Mesenchymal stem cell (in vitro differentiated cells and primary cell): ENCODE measurements around the gene AOPEP.
A peak's percentile ranks its signal among the peaks of the same experiment; 100 is the strongest.
"Not testable (repeated sequence)": the region's sequence is repeated elsewhere in the genome, so short reads cannot be mapped to it uniquely, and the experiment has no call there.

ENCODE experiments used
- DNase-seq: peaks from one replicate; pipeline ENCODE4 v3.0.0-alpha.2; 2013
- H2AFZ ChIP-seq: one replicate; pipeline ENCODE4 v1.6.1; 2013; ENCODE audit warnings: low read depth, mild to moderate bottlenecking, control low read depth, inconsistent platforms, low read length, moderate library complexity
- H2AK5ac ChIP-seq: 2 replicates; pipeline ENCODE4 v1.6.1; 2013; ENCODE audit warnings: low read length, moderate library complexity, mild to moderate bottlenecking, inconsistent platforms; ENCODE audit not compliant: severe bottlenecking
- H2BK120ac ChIP-seq: one replicate; pipeline ENCODE4 v1.6.1; 2013; ENCODE audit warnings: low read depth, mild to moderate bottlenecking, inconsistent platforms, low read length, moderate library complexity
- H2BK12ac ChIP-seq, 2 experiments: one replicate each; pipeline ENCODE4 v1.6.1; 2013; ENCODE audit warnings: inconsistent platforms in 2 of 2, low read length in 2 of 2, mild to moderate bottlenecking in 2 of 2, moderate library complexity in 2 of 2, control low read depth in 1 of 2
- H2BK15ac ChIP-seq: one replicate; pipeline ENCODE4 v1.6.1; 2013; ENCODE audit warnings: mild to moderate bottlenecking, low read depth, inconsistent platforms; ENCODE audit not compliant: poor library complexity, severe bottlenecking
- H2BK5ac ChIP-seq: 2 replicates; pipeline ENCODE4 v1.6.1; 2013; ENCODE audit warnings: low read depth, mild to moderate bottlenecking, low read length, control low read depth, inconsistent platforms; ENCODE audit not compliant: poor library complexity, severe bottlenecking
- H3K14ac ChIP-seq, 2 experiments: one replicate each; pipeline ENCODE4 v1.6.1; 2013; ENCODE audit warnings: inconsistent platforms in 2 of 2, low read length in 2 of 2, control low read depth in 1 of 2, mild to moderate bottlenecking in 1 of 2, moderate library complexity in 1 of 2
- H3K18ac ChIP-seq, 2 experiments: one replicate each; pipeline ENCODE4 v1.6.1; 2013; ENCODE audit warnings: inconsistent platforms in 2 of 2, low read length in 2 of 2, control low read depth in 1 of 2, low read depth in 1 of 2, mild to moderate bottlenecking in 1 of 2
- H3K23ac ChIP-seq, 2 experiments: one replicate each; pipeline ENCODE4 v1.6.1; 2013; ENCODE audit warnings: inconsistent platforms in 2 of 2, low read length in 2 of 2, mild to moderate bottlenecking in 2 of 2, moderate library complexity in 2 of 2, control low read depth in 1 of 2
- H3K27ac ChIP-seq: 2 replicates; pipeline ENCODE4 v1.5.1; 2013; ENCODE audit warnings: mild to moderate bottlenecking, moderate library complexity, low read length, control low read depth, inconsistent platforms; ENCODE audit not compliant: poor library complexity, severe bottlenecking
- H3K27me3 ChIP-seq, 2 experiments: 2 replicates each; pipeline versions ENCODE4 v1.6.1 to v1.7.0; 2013; ENCODE audit warnings: low read length in 2 of 2, mild to moderate bottlenecking in 2 of 2, moderate library complexity in 2 of 2, control low read depth in 1 of 2, inconsistent platforms in 1 of 2; ENCODE audit not compliant: control insufficient read depth in 1 of 2, insufficient read depth in 1 of 2
- H3K36me3 ChIP-seq, 2 experiments: 2 replicates each; pipeline versions ENCODE4 v1.6.1 to v1.7.0; 2013; ENCODE audit warnings: low read length in 2 of 2, control low read depth in 1 of 2, inconsistent platforms in 1 of 2, low read depth in 1 of 2, mild to moderate bottlenecking in 1 of 2; ENCODE audit not compliant: insufficient read depth in 2 of 2, control insufficient read depth in 1 of 2
- H3K4ac ChIP-seq, 2 experiments: one replicate each; pipeline ENCODE4 v1.6.1; 2013; ENCODE audit warnings: inconsistent platforms in 2 of 2, low read length in 2 of 2, mild to moderate bottlenecking in 2 of 2, moderate library complexity in 2 of 2, control low read depth in 1 of 2, low read depth in 1 of 2
- H3K4me1 ChIP-seq: 2 replicates; pipeline ENCODE4 v1.6.1; 2013; ENCODE audit warnings: low read depth, low read length, control low read depth; ENCODE audit not compliant: control insufficient read depth, insufficient read depth
- H3K4me2 ChIP-seq: 2 replicates; pipeline ENCODE4 v1.6.1; 2013; ENCODE audit warnings: low read length, mild to moderate bottlenecking, inconsistent platforms; ENCODE audit not compliant: poor library complexity, severe bottlenecking
- H3K4me3 ChIP-seq, 2 experiments: 2 replicates each; pipeline versions ENCODE4 v1.5.1 to v1.7.0; 2013; ENCODE audit warnings: low read length in 2 of 2, mild to moderate bottlenecking in 2 of 2, control low read depth in 1 of 2, low read depth in 1 of 2; ENCODE audit not compliant: insufficient read depth in 1 of 2
- H3K79me1 ChIP-seq: replicated peaks from 2 replicates; pipeline ENCODE4 v1.6.1; 2013; ENCODE audit warnings: mild to moderate bottlenecking, control low read depth, low read length, inconsistent platforms; ENCODE audit not compliant: poor library complexity, severe bottlenecking
- H3K9ac ChIP-seq: 2 replicates; pipeline ENCODE4 v1.7.0; 2013; ENCODE audit warnings: mild to moderate bottlenecking, low read length, moderate library complexity
- H3K9me3 ChIP-seq: 2 replicates; pipeline ENCODE4 v1.7.0; 2013; ENCODE audit warnings: mild to moderate bottlenecking, low read length; ENCODE audit not compliant: control insufficient read depth
- H4K8ac ChIP-seq: one replicate; pipeline ENCODE4 v1.6.1; 2013; ENCODE audit warnings: inconsistent platforms, mild to moderate bottlenecking, low read length, moderate library complexity
- H4K91ac ChIP-seq: one replicate; pipeline ENCODE4 v1.6.1; 2013; ENCODE audit warnings: mild to moderate bottlenecking, low read length, inconsistent platforms
- WGBS: methylation state at CpG from one replicate; pipeline ENCODE4 v1.1.7; 2013; ENCODE audit warnings: mixed read lengths; 5-methylcytosine and 5-hydroxymethylcytosine counted together

Gene AOPEP

GRCh38 chr9:94936419-94936818, 209.9 kb downstream of the AOPEP start:
- Histone ChIP-seq H2BK12ac (peak overlapping the region in 1 of 2 experiments; percentile 45), H3K23ac (no peak overlapping the region), H3K4me3 (no peak overlapping the region), H3K4ac (no peak overlapping the region), H2BK15ac (no peak overlapping the region), H3K18ac (peak overlapping the region; percentile 4 to 57), H2AFZ (no peak overlapping the region), H3K27ac (no peak overlapping the region), H2AK5ac (peak overlapping the region; percentile 29), H3K9ac (no peak overlapping the region), H4K8ac (no peak overlapping the region), H3K4me2 (no peak overlapping the region), H2BK120ac (no peak overlapping the region), H3K9me3 (no peaks in the 10 kb centered on the region), H2BK5ac (no peak overlapping the region), H3K14ac (no peak overlapping the region), H3K79me1 (peaks cover 16% of the 10 kb centered on the region), H3K36me3 (peaks cover 0 to 6% of the 10 kb centered on the region in 2 experiments), H4K91ac (no peak overlapping the region), H3K27me3 (no peaks in the 10 kb centered on the region), H3K4me1 (peaks cover 6% of the 10 kb centered on the region)
- peak; percentile 33 for DNase-seq
- 87% methylated on average over 2 of the region's 3 CpGs for WGBS

- Histone ChIP-seq H3K14ac (no peak overlapping the region), H2AFZ (no peak overlapping the region), H2BK120ac (no peak overlapping the region), H2BK5ac (no peak overlapping the region), H2AK5ac (peak overlapping the region; percentile 70), H3K9me3 (no peaks in the 10 kb centered on the region), H4K8ac (no peak overlapping the region), H3K9ac (no peak overlapping the region), H3K18ac (peak overlapping the region; percentile 7 to 79), H3K4me1 (peaks cover 7% of the 10 kb centered on the region), H3K23ac (no peak overlapping the region), H2BK15ac (no peak overlapping the region), H3K79me1 (peaks cover 14% of the 10 kb centered on the region), H3K4me2 (no peak overlapping the region), H2BK12ac (peak overlapping the region; percentile 42 to 69), H3K4me3 (no peak overlapping the region), H4K91ac (no peak overlapping the region), H3K36me3 (peaks cover 0 to 6% of the 10 kb centered on the region in 2 experiments), H3K27ac (no peak overlapping the region), H3K4ac (peak overlapping the region; percentile 67 to 89), H3K27me3 (no peaks in the 10 kb centered on the region)
- 90% methylated on average over 6 of the region's 6 CpGs for WGBS
- peak; percentile 94 for DNase-seq
Observed at GRCh38 chr9:94937214-94937903, 210.9 kb downstream of the AOPEP start.

GRCh38 chr9:94938384-94938783, 211.9 kb downstream of the AOPEP start:
- Histone ChIP-seq H2BK5ac (no peak overlapping the region), H3K4ac (peak overlapping the region in 1 of 2 experiments; percentile 32), H2AK5ac (peak overlapping the region; percentile 88), H3K14ac (peak overlapping the region in 1 of 2 experiments; percentile 72), H2AFZ (no peak overlapping the region), H3K27ac (no peak overlapping the region), H3K4me3 (no peak overlapping the region), H3K4me2 (no peak overlapping the region), H3K27me3 (no peaks in the 10 kb centered on the region), H2BK15ac (no peak overlapping the region), H4K91ac (no peak overlapping the region), H3K23ac (no peak overlapping the region), H3K36me3 (peaks cover 0 to 6% of the 10 kb centered on the region in 2 experiments), H3K18ac (peak overlapping the region; percentile 10 to 28), H3K4me1 (peaks cover 4% of the 10 kb centered on the region), H3K9ac (no peak overlapping the region), H3K9me3 (no peaks in the 10 kb centered on the region), H2BK120ac (no peak overlapping the region), H2BK12ac (peak overlapping the region; percentile 56 to 96), H3K79me1 (peaks cover 14% of the 10 kb centered on the region), H4K8ac (no peak overlapping the region)
- 97% methylated on average over 3 of the region's 3 CpGs for WGBS
- DNase-seq: no peak

GRCh38 chr9:94940296-94940695, 213.8 kb downstream of the AOPEP start:
- H2AFZ ChIP-seq, H3K4me1 ChIP-seq, H3K4me2 ChIP-seq, H2BK15ac ChIP-seq, H4K91ac ChIP-seq, H2BK5ac ChIP-seq, H3K14ac ChIP-seq, H3K27ac ChIP-seq, H3K9ac ChIP-seq, H3K36me3 ChIP-seq, DNase-seq, H2AK5ac ChIP-seq, H4K8ac ChIP-seq, H2BK120ac ChIP-seq, H3K23ac ChIP-seq, H3K9me3 ChIP-seq, H3K27me3 ChIP-seq, H3K4me3 ChIP-seq: not testable (repeated sequence)
- Histone ChIP-seq H2BK12ac (peak overlapping the region in 1 of 2 experiments; percentile 12), H3K18ac (peak overlapping the region in 1 of 2 experiments; percentile 81), H3K4ac (peak overlapping the region in 1 of 2 experiments; percentile 77), H3K79me1 (peaks cover 11% of the 10 kb centered on the region)
- WGBS: 98% methylated on average over 5 of the region's 6 CpGs
